EL (cell line): Measurements from ENCODE around the gene AATF.
A peak's percentile ranks its signal among the peaks of the same experiment; 100 is the strongest.

Experiments used
- DNase-seq: peaks from one replicate; pipeline ENCODE4 v3.0.0-alpha.2; 2016

AATF gene

GRCh38 chr17:37086334-37086733 lies 137.6 kb downstream of the AATF start:
- DNase-seq = no peak

GRCh38 chr17:37086948-37087347 lies 138.2 kb downstream of the AATF start:
- no peak for DNase-seq

- DNase-seq = no peak
These were observed 138.9 kb downstream of the AATF start for GRCh38 chr17:37087683-37088082.

GRCh38 chr17:37088459-37088858 lies 139.7 kb downstream of the AATF start:
- DNase-seq = no peak

- no peak for DNase-seq
These were observed 140.2 kb downstream of the AATF start for GRCh38 chr17:37088913-37089312.

GRCh38 chr17:37089956-37090355 lies 141.2 kb downstream of the AATF start:
- DNase-seq = no peak

- no peak for DNase-seq
These were observed 142.2 kb downstream of the AATF start for GRCh38 chr17:37090941-37091340.

GRCh38 chr17:37092071-37092470 lies 143.3 kb downstream of the AATF start:
- DNase-seq = no peak

- DNase-seq = no peak
These were observed 143.9 kb downstream of the AATF start for GRCh38 chr17:37092701-37093100.

- DNase-seq = no peak
These were observed 145.6 kb downstream of the AATF start for GRCh38 chr17:37094391-37094790.

- DNase-seq = no peak
These were observed 147.3 kb downstream of the AATF start for GRCh38 chr17:37096071-37096470.

- no peak for DNase-seq
These were observed 148.4 kb downstream of the AATF start for GRCh38 chr17:37097154-37097553.

- no peak for DNase-seq
These were observed 149.4 kb downstream of the AATF start for GRCh38 chr17:37098152-37098551.

GRCh38 chr17:37098910-37099664 lies 150.3 kb downstream of the AATF start:
- peak; percentile 34 for DNase-seq

- peak; percentile 18 for DNase-seq
These were observed 151.5 kb downstream of the AATF start for GRCh38 chr17:37100231-37100630.

GRCh38 chr17:37101306-37101705 lies 152.6 kb downstream of the AATF start:
- no peak for DNase-seq

GRCh38 chr17:37103231-37103630 lies 154.5 kb downstream of the AATF start:
- no peak for DNase-seq

GRCh38 chr17:37106049-37106448 lies 157.3 kb downstream of the AATF start:
- no peak for DNase-seq
